Stomach (tissue), 4 donors: ENCODE measurements around the gene AP1G1.

Experiments used
- CTCF ChIP-seq, 7 experiments: fragments of 450-650 bp in 4 of 7; fragments of 200-600 bp in 3 of 7; sonication (generic) in 3 of 7; IDR thresholded peaks; one replicate each; pipeline ENCODE4 v1.5.1; 2016 to 2019; ENCODE audit warnings: antibody characterized with exemption in 7 of 7, control low read depth in 2 of 7, mild to moderate bottlenecking in 1 of 7
- EP300 ChIP-seq: sonication (generic); formaldehyde crosslinking; IDR thresholded peaks from one replicate; pipeline ENCODE4 v1.6.1; 2017; ENCODE audit warnings: antibody characterized with exemption
- POLR2A ChIP-seq, 4 donors: fragments of 450-650 bp; IDR thresholded peaks; one replicate each; pipeline ENCODE4 v1.6.1; 2016; ENCODE audit warnings: antibody characterized with exemption in 4 of 4, control low read depth in 2 of 4, mild to moderate bottlenecking in 1 of 4, moderate library complexity in 1 of 4
- POLR2AphosphoS5 ChIP-seq, 3 donors: sonication (generic); formaldehyde crosslinking; IDR thresholded peaks; one replicate each; pipeline ENCODE4 v1.6.1; 2016; ENCODE audit warnings: antibody characterized with exemption in 3 of 3

- TF ChIP-seq CTCF (IDR thresholded peaks at IDR 0.05), result no peak
- no peak for TF ChIP-seq POLR2A (IDR thresholded peaks at IDR 0.05)
- no peak for TF ChIP-seq POLR2AphosphoS5 (IDR thresholded peaks at IDR 0.05)
- no peak for TF ChIP-seq EP300
Measured at GRCh38 chr16:71803305-71803690, 5.3 kb downstream of the AP1G1 start.
